Measurements from ENCODE around the gene NUB1.

The NUB1 gene

GRCh38 chr7:151425670-151426440, 84.2 kb downstream of the NUB1 start:
- POLR2A ChIA-PET = interaction anchor here (1.5 kb wide), 1 partner anchor 22 kb away, joined by 4 read pairs; no protein-coding TSS in a partner anchor
- no peak for TF ChIP-seq ELF4 (IDR thresholded peaks at IDR 0.05)
- no peak for TF ChIP-seq PKNOX1 (IDR thresholded peaks at IDR 0.05)
- TF ChIP-seq L3MBTL2 (conservative IDR thresholded peaks at IDR 0.05) = no peak
- TF ChIP-seq FOXK2 (IDR thresholded peaks at IDR 0.05) = no peak
- no peak for TF ChIP-seq LEF1 (IDR thresholded peaks at IDR 0.05; ENCODE audit: borderline replicate concordance)
- TF ChIP-seq SUZ12 (IDR thresholded peaks at IDR 0.05) = no peak
- TF ChIP-seq TARDBP (IDR thresholded peaks at IDR 0.05) = no peak
- TF ChIP-seq ARNT (IDR thresholded peaks at IDR 0.05) = no peak
- no peak for TF ChIP-seq FOXA1 (IDR thresholded peaks at IDR 0.05)
- CTCF ChIA-PET = interaction anchor here (0.7 to 1.6 kb wide), 3 partner anchors 27 to 333 kb away, joined by 4 to 5 read pairs (median 4); no protein-coding TSS in a partner anchor
- no peak for DNase-seq (ENCODE audit: extremely low spot score)

- no peak for TF ChIP-seq ZNF384 (IDR thresholded peaks at IDR 0.05)
- TF ChIP-seq TARDBP (IDR thresholded peaks at IDR 0.05) = no peak
- TF ChIP-seq PKNOX1 (IDR thresholded peaks at IDR 0.05) = no peak
- TF ChIP-seq SP1 (IDR thresholded peaks at IDR 0.05) = no peak
- no peak for TF ChIP-seq HDGF (IDR thresholded peaks at IDR 0.05; ENCODE audit: borderline replicate concordance)
- TF ChIP-seq L3MBTL2 (conservative IDR thresholded peaks at IDR 0.05) = no peak
- TF ChIP-seq ELF4 (IDR thresholded peaks at IDR 0.05) = no peak
- no peak for TF ChIP-seq FOXK2 (IDR thresholded peaks at IDR 0.05)
- DNase-seq (ENCODE audit: extremely low spot score) = peak; percentile 63
- ChIA-PET CTCF (interaction anchor here (0.7 to 1.6 kb wide), 3 partner anchors 26 to 333 kb away, joined by 4 to 5 read pairs (median 4); no protein-coding TSS in a partner anchor), POLR2A (interaction anchor here (1.5 kb wide), 1 partner anchor 21 kb away, joined by 4 read pairs; no protein-coding TSS in a partner anchor)
Observed at GRCh38 chr7:151426441-151426903, 84.9 kb downstream of the NUB1 start.

- no peak for TF ChIP-seq HDGF (IDR thresholded peaks at IDR 0.05; ENCODE audit: borderline replicate concordance)
- TF ChIP-seq ZNF384 (IDR thresholded peaks at IDR 0.05) = no peak
- TF ChIP-seq ELF4 (IDR thresholded peaks at IDR 0.05) = no peak
- TF ChIP-seq ARNT (IDR thresholded peaks at IDR 0.05) = no peak
- no peak for TF ChIP-seq L3MBTL2 (conservative IDR thresholded peaks at IDR 0.05)
- no peak for TF ChIP-seq SUZ12 (IDR thresholded peaks at IDR 0.05)
- no peak for TF ChIP-seq LEF1 (IDR thresholded peaks at IDR 0.05; ENCODE audit: borderline replicate concordance)
- TF ChIP-seq FOXK2 (IDR thresholded peaks at IDR 0.05) = no peak
- TF ChIP-seq PKNOX1 (IDR thresholded peaks at IDR 0.05) = no peak
- no peak for TF ChIP-seq FOXA1 (IDR thresholded peaks at IDR 0.05)
- TF ChIP-seq FOXM1 (IDR thresholded peaks at IDR 0.05; ENCODE audit: borderline replicate concordance) = no peak
- TF ChIP-seq SP1 (IDR thresholded peaks at IDR 0.05) = no peak
- ChIA-PET POLR2A (interaction anchor here (1.5 kb wide), 1 partner anchor 21 kb away, joined by 4 read pairs; no protein-coding TSS in a partner anchor), CTCF (interaction anchor here (1.0 to 1.6 kb wide), 2 partner anchors 25 to 111 kb away, joined by 4 to 5 read pairs; no protein-coding TSS in a partner anchor)
- DNase-seq (ENCODE audit: extremely low spot score) = no peak
Observed at GRCh38 chr7:151426904-151427704, 85.5 kb downstream of the NUB1 start.

GRCh38 chr7:151427705-151428377, 86.2 kb downstream of the NUB1 start:
- ChIA-PET CTCF (interaction anchor here (1.6 kb wide), 1 partner anchor 25 kb away, joined by 5 read pairs; no protein-coding TSS in a partner anchor), POLR2A (no interaction called here)
- no peak for DNase-seq (ENCODE audit: extremely low spot score)
- TF ChIP-seq SUZ12 (IDR thresholded peaks at IDR 0.05) = no peak
- no peak for TF ChIP-seq ARNT (IDR thresholded peaks at IDR 0.05)
- no peak for TF ChIP-seq CTBP1 (IDR thresholded peaks at IDR 0.05; ENCODE audit: borderline replicate concordance)
- no peak for TF ChIP-seq SP1 (IDR thresholded peaks at IDR 0.05)
- TF ChIP-seq L3MBTL2 (conservative IDR thresholded peaks at IDR 0.05) = no peak
- no peak for TF ChIP-seq HDGF (IDR thresholded peaks at IDR 0.05; ENCODE audit: borderline replicate concordance)
- TF ChIP-seq TARDBP (IDR thresholded peaks at IDR 0.05) = no peak
- no peak for TF ChIP-seq FOXK2 (IDR thresholded peaks at IDR 0.05)
- no peak for TF ChIP-seq FOXA1 (IDR thresholded peaks at IDR 0.05)
- no peak for TF ChIP-seq FOXM1 (IDR thresholded peaks at IDR 0.05; ENCODE audit: borderline replicate concordance)
- TF ChIP-seq BHLHE40 (IDR thresholded peaks at IDR 0.05; ENCODE audit: borderline replicate concordance) = no peak

Data from HEK293T (cell line).